NCI-H2196 (cell line): ENCODE results near the gene FAU.
"Not testable (repeated sequence)": the region's sequence is repeated elsewhere in the genome, so short reads cannot be mapped to it uniquely, and the experiment has no call there.

ENCODE experiments used
- DNase-seq: peaks from one replicate; lab custom pipeline; 2025; ENCODE audit not compliant: unreplicated experiment; lab: John Stamatoyannopoulos, UW

FAU gene

DNA sequence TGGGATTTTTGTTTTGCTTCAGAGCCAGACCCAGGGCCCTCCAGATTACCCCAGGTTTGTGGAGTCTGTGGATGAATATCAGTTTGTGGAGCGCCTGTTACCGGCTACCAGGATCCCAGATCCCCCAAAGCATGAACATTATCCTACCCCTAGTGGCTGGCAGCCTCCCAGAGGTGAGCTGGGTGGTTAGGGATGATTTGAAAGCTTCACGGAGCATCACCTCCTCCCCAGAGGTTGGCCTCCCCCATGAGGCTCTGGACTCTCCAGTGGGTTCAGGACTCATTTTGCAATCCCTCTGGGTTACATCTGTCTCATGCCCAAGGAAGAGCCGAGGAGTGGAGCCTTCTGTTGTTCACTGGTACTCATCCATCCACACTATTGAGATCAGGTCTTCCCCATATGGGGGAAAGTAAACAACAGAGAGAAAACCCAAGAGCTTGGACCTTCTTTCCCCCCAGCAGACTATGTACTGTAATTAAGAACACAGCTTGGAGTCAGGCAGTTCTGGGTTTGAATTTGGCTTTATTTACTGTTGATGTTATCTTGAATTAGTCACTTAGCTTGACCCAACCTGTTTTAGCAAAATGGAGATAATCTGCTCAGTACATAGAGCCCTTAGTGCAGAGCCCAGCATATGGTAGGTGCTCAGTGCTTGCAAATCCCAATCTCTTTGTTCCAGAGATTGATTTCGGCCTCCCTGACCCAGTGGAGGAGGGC lies 2.7 kb upstream of the FAU start:
- no peak for DNase-seq

- no peak for DNase-seq
Observed at GRCh38 chr11:65121447-65121864, 478 bp downstream of the FAU start.

- DNase-seq = no peak
Observed at GRCh38 chr11:65120831-65121230, 1.1 kb downstream of the FAU start.

DNA sequence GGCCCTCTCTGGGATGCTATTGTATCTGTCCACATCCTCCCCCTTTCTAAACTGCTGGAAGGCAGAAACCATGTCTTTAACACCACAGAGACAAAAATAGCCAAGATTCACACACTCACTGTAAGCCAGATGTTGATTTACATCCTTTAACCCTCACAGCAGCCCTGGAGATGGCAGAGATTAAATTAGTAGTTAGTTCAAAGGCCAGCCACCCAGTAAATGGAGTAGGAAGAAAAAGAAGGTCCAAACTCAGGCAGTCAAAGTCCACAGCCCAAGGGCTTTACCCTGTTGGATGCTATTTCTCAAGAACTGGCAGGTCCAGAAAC lies 2.3 kb downstream of the FAU start:
- DNase-seq = no peak

- not testable (repeated sequence) for DNase-seq
Observed at GRCh38 chr11:65118891-65119669, 2.9 kb downstream of the FAU start.

- DNase-seq = no peak
Observed at GRCh38 chr11:65118097-65118837, 3.7 kb downstream of the FAU start.

DNA sequence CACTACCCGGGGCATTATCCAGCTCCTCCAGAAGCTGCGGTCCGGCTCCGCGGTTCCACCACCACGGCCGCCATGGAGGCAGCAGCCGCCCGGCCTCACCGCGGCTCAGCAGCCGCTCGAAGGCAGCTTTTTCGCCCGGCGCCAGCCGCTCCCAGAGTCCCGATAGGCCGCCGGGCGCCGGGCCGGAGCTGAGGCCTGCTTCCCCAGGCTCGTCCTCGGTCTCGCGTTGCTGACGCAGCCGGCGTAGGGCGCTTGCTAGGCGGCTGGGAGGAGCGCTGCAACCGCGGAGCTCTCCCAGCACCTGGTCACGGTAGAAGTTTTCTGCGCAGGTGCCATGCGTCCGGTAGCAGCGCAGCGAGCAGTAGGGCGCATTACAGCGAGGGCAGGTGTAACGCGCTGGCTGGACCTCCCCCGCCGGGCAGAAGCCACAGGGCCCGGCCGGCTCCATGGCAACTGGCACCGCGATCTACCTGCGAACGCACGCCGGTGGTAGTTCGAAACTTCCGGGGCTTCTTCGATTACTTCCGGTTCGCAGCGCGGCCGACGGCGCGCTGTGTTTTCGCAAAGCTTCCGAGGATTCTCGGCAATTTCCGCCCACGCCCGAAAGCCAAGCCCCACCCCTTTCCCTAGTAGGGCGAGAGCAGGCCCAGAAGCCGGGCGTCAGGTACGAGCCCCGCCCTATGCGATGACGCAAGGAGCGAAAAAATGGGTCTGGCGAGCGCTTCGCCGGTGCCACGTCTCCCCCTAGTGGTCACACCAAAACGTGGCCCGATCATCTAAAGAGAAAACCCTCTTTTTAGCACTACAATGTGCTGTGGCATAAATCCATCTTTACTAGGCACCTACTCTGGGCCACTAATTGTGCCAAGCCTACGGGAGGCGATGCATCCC lies 4.5 kb downstream of the FAU start, which contains the start of gene ZNHIT2:
ZNHIT2 (minus strand) TSS at position 496 of the 891 bp plus-strand sequence; CDS start at position 448, 48 bp downstream.
- DNase-seq = peak; percentile 99

DNA sequence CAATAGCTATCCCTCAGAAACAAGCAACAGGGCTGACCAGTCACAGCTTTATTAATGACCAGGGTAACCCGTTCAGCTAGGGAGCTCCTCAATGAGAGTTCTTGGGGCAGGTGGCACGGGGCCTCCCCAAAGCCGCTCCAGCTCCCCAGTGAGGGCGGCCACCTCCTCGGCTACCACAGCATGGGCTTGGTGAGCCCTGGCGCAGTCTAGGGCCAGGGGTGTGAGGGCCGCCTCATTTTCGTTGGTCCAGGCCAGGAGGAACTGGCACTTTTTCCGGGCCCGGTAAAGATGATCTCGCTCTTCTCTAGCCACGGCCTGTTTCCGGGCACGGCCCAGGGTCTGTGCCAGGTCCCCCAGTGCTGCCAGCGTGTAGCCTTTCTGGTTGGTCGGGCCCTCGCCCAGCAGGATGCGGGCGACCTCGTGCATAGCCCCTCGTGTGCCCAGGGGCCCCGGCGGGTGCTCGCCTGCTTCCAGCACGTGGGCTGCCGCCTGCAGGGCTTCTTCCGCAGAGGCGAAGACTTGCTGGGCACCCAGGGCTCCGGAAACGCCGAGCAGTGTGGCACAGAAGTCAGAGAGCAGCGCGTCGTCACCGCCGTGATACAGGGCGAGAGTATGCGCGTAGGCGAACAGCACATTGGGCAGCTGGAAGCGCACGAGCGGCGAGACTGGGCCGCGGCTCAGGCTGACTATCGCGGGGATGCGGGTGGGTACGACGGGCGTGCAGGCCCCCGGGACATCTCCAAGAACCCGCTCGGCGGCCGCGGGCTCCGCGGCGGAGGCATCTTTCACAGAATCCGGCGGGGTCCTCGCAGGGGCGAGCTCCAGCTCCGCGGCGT lies 5.3 kb downstream of the FAU start:
- peak; percentile 38 for DNase-seq

GRCh38 chr11:65115361-65116082 lies 6.4 kb downstream of the FAU start:
- no peak for DNase-seq

- no peak for DNase-seq
Observed at GRCh38 chr11:65114538-65115171, 7.3 kb downstream of the FAU start.

DNA sequence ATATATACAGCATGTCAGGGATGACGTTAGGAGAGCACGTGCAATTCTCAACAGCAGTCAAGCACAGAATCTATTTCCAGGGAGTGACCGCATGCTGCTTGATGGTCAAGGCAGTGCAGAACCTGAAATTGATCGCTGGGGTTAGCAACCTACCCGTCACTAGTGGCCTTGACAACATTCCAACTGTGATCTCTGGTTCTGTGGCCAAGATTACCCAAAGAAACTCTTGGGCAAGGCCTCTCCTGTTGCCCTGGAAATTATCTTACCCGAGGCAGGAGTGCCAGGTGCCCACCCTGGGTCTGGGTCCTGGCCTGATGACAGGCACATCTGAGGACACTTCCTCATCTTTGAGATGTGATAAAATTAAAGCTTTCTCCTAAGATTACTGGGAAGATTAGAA lies 8.1 kb downstream of the FAU start:
- no peak for DNase-seq

DNA sequence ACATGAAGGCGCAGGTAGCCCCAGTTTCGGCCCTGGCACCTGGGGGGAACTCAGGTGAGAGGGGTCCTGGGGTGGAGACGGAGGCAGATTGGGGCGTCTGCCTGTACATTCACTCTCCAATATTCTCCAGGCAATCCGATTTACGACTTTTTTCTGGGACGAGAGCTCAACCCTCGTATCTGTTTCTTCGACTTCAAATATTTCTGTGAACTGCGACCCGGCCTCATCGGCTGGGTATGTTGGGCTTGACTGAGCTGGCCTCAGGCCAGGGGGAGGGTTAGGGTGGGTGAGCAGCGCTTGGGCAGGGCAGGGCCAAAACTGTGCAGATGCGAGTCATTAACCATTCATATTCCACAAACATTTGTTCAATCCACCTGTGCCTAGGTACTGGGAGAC lies 8.6 kb downstream of the FAU start:
- DNase-seq = no peak

GRCh38 chr11:65112546-65113360 lies 9.2 kb downstream of the FAU start:
- peak; percentile 69 for DNase-seq

GRCh38 chr11:65111744-65112545 lies 10.0 kb downstream of the FAU start, which contains the start of gene TM7SF2:
TM7SF2 (plus strand) TSS chr11:65111872; CDS start chr11:65112016, 144 bp downstream.
- peak; percentile 97 for DNase-seq

DNA sequence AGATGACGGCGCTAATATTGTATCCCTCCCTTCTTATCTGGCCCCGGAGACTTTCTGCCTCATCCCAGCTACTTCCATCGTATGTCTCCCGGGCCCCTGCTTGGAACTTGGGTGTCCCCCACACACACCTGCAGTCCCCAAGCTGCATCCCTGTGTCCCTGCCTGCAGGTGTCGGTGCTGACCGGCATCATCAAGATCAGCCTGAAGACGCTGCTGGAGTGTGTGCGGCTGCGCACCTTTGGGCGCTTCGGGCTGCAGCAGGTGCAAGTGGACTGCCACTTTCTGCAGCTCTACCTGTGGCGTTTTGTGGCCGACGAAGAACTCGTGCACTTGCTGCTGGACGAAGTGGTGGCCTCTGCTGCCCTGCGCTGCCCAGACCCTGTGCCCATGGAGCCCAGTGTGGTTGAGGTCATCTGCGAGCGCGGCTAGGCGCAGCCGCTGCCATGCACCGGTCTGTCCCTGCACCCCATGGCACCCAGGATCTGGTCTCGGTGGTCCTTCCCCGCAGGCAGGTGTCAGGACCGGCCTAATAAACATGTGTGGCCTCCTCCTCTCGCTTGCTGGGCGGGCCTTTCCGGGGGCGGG lies 10.7 kb downstream of the FAU start:
- no peak for DNase-seq

- DNase-seq = peak; percentile 93
Observed at GRCh38 chr11:65110354-65110861, 11.5 kb downstream of the FAU start.
